Breast epithelium (tissue), 3 donors: ENCODE results near the gene KNOP1.

Experiments used
- POLR2A ChIP-seq: fragments of 450-650 bp; IDR thresholded peaks from one replicate; pipeline ENCODE4 v1.6.1; 2016; ENCODE audit warnings: antibody characterized with exemption, mild to moderate bottlenecking, moderate library complexity
- POLR2AphosphoS5 ChIP-seq, 3 donors: sonication (generic); formaldehyde crosslinking; IDR thresholded peaks; one replicate each; pipeline ENCODE4 v1.6.1; 2017; ENCODE audit warnings: antibody characterized with exemption in 3 of 3

GRCh38 chr16:19711643-19712042, 6.4 kb downstream of the KNOP1 start:
- TF ChIP-seq POLR2A (no peak), POLR2AphosphoS5 (IDR thresholded peaks at IDR 0.05) (no peak)
